Measurements from ENCODE around the gene LIPK. TPM values are rescaled to one million over a fixed set of nuclear protein-coding genes. Genes with fewer than 3 reads are reported as not detected.

Gene LIPK
- polyA plus RNA-seq, 1 of the 3 experiments (the other 2 are of a cell fraction) = not detected

DNA sequence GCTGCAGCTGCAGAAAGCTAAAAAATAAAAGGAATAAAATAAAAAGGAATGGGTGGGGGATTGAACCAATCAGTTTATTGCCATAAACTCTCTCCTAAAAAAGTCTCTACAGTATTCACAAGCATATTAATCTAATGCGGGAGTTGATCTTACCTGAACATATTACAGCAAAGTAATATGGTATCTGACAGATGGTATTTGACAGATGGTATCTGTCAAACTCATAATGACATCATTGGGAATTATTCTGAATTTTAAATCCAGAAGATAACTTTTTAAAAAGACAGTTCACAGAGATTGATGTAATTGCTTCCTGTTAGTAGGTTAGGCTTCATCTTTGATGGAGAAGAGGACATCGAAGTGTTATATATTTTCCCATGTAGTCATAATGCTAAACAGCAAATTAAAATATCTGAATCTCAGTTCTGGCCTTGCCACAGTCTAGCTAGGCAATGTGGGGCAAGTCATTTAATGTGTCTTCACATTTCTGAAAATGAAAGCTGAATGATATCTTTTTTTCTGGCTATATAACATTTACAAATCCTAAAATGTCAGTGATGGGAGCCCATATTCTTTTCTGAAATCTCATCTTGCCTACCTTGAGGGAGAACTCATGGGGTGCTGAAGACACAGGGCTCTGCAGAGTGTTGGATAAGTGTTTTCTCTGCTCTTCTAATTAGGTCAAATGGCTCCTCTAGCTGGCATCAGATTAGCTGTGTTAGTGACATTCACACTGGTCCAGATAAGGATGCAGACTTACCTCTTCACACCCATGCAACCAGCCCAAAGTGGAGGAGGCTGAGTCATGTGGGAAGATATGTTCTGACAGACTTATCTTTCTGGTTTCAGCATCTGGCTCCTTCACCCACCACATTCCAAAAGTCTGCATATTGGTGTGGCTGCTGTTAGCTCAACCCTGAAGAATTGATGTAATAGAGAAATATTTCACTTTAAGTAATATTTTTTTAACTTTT lies 94.4 kb downstream of the LIPK start:
- Histone ChIP-seq H3K36me3 (replicated peaks in 1 of 2; ENCODE audit: control insufficient read depth in 1 of 2, insufficient read depth in 2 of 2, low read length in 1 of 2) (no peaks in the 10 kb centered on the region), H3K9me3 (no peaks in the 10 kb centered on the region), H3F3A (replicated peaks; ENCODE audit: insufficient read depth) (peaks cover 7% of the 10 kb centered on the region), H3K4me1 (ENCODE audit: control insufficient read depth in 1 of 2, insufficient read depth in 2 of 2, low read depth in 1 of 2, low read length in 1 of 2) (peaks cover 0 to 3% of the 10 kb centered on the region in 2 experiments; a peak in 2 of 4 replicates), H3K79me2 (ENCODE audit: insufficient read depth) (no peaks in the 10 kb centered on the region), H4K20me1 (ENCODE audit: insufficient read depth) (no peaks in the 10 kb centered on the region), H3K4me2 (no peak overlapping the region), H3K9ac (no peak overlapping the region), H2AFZ (ENCODE audit: low read depth) (no peak overlapping the region), H3K27me3 (ENCODE audit: insufficient read depth) (no peaks in the 10 kb centered on the region), H3K9me2 (no peaks in the 10 kb centered on the region), H3K4me3 (ENCODE audit: low read depth in 2 of 2, low read length in 1 of 2) (no peak overlapping the region), H3K27ac (ENCODE audit: low read depth in 2 of 2, low read length in 1 of 2) (no peak overlapping the region)
- 57% methylated on average over 2 of the region's 2 CpGs for WGBS (ENCODE audit: low lambda C conversion rate)
- ChIA-PET POLR2A (no interaction called here), CTCF (interaction anchor here (0.8 to 3.5 kb wide), 5 partner anchors 10 to 235 kb away, joined by 3 to 27 read pairs (median 4); no protein-coding TSS in a partner anchor)
- no peak for DNase-seq
- TF ChIP-seq, protein P1, sequence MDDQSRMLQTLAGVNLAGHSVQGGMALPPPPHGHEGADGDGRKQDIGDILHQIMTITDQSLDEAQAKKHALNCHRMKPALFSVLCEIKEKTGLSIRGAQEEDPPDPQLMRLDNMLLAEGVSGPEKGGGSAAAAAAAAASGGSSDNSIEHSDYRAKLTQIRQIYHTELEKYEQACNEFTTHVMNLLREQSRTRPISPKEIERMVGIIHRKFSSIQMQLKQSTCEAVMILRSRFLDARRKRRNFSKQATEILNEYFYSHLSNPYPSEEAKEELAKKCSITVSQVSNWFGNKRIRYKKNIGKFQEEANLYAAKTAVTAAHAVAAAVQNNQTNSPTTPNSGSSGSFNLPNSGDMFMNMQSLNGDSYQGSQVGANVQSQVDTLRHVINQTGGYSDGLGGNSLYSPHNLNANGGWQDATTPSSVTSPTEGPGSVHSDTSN (IDR thresholded peaks at IDR 0.05) = peak; percentile 3; the same call in 1 of the 2 replicates
- no peak for TF ChIP-seq NRF1 (IDR thresholded peaks at IDR 0.05; ENCODE audit: low read depth, low read length)
- no peak for TF ChIP-seq RFX5 (IDR thresholded peaks at IDR 0.05; ENCODE audit: low read length)

Other genes with a start within 250 kb of the LIPK start
- gene RNLS, start 122.9 kb upstream of the LIPK start, polyA plus RNA-seq (2012; rRNA removed) = not detected in 2 replicates
- gene LIPJ, start 119.5 kb upstream of the LIPK start, polyA plus RNA-seq (2012; rRNA removed) = not detected in 2 replicates
- gene LIPF, start 41.8 kb upstream of the LIPK start, polyA plus RNA-seq (2012; rRNA removed) = 0.06 and 0.07 TPM in 2 replicates
- not detected in 2 replicates for gene LIPN, start 53.8 kb downstream of the LIPK start, polyA plus RNA-seq (2012; rRNA removed)
- not detected in 2 replicates for gene LIPM, start 96.5 kb downstream of the LIPK start, polyA plus RNA-seq (2012; rRNA removed)
- 0.15 TPM in 2 replicates for gene ANKRD22, start 145.6 kb downstream of the LIPK start, polyA plus RNA-seq (2012; rRNA removed)
- gene STAMBPL1, start 174.0 kb downstream of the LIPK start, polyA plus RNA-seq (2012; rRNA removed) = 25.1 and 32.6 TPM in 2 replicates
- 119 and 130 TPM in 2 replicates for gene ACTA2, start 246.5 kb downstream of the LIPK start, polyA plus RNA-seq (2012; rRNA removed)